Activated effector memory CD4-positive, alpha-beta T cell treated with Interleukin-2 at 50 U/mL for 16 hours (primary cell): ENCODE data around the gene MLC1.
"Not testable (repeated sequence)": the region's sequence is repeated elsewhere in the genome, so short reads cannot be mapped to it uniquely, and the experiment has no call there.

Source experiments
- DNase-seq: peaks from one replicate; pipeline ENCODE4 v3.0.0-alpha.2; 2020

The MLC1 gene

DNA sequence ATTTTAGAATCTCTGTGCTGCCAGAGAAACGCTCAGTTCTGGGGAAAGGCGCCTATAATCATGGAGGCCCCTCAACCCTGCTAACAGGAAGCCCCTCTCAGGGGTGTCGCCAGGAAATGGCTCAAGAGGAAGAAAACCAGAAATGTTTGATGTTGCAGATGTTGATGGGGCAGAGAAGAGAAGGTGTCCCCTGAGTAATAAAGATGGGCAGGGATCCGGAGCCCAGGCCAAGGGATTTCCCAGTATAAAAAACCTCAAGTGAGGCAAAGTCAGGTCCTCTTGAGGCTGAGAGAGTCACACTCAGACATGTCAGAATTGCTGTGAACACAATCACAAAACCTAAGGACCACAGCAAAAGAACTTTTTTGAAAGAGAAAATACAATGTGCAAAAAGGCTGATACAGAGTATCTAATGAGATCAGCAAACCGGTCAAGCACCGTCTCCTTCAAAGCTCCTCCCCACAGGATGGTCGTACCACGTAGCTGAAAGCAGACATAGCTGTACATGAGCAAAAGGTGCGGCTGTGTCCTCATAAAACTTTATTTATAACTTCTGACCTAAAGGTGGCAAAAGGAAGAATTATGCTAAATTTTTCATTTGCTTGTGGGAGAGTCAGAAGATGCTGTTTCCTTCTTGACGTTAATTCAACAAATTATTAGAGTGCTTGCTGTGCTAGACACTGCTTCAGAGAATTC lies 16.8 kb upstream of the MLC1 start:
- DNase-seq: no peak

DNA sequence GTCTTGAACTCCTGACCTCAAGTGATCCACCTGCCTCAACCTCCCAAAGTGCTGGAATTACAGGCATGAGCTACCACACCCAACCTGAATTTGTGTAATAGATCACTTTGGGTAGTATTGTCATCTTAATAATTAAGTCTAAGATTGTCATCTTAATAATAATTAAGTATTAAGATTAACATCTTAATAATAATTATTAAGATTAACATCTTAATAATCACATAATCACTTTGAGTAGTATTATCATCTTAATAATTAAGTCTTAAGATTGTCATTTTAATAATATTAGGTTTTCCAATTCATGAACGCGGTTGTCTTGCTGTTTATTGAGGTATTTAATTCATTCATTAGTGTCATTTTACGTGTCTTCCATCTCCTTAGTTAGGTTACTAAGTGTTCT lies 12.8 kb upstream of the MLC1 start:
- DNase-seq: no peak

- DNase-seq: no peak
Observed at GRCh38 chr22:50092342-50092741, 7.1 kb upstream of the MLC1 start.

- DNase-seq: no peak
Observed at GRCh38 chr22:50091092-50091768, 6.0 kb upstream of the MLC1 start.

- no peak for DNase-seq
Observed at GRCh38 chr22:50090412-50090714, 5.1 kb upstream of the MLC1 start.

GRCh38 chr22:50089682-50090411 lies 4.6 kb upstream of the MLC1 start, which contains the start of gene MOV10L1:
Gene MOV10L1 (plus strand): TSS chr22:50090006. CDS start chr22:50090089, 83 bp downstream.
- no peak for DNase-seq

DNA sequence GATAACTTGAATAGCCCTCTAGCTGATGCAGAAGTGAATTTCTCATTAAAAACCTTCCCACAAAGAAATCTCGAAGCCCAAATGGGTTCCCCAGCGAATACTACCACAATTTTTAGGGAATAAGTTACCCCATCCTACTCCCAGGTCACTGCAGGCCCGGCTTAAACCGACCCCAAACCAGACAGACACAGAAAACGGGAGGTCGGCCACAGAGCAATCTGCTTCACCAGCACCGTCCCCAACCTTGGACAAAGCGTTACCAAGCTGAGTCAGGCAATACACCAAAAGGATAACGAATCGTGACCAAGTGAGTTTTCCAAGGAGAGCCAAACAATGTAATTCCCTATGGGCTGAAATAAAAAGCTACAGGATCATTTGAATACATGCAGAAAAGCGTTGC lies 4.0 kb upstream of the MLC1 start:
- DNase-seq: no peak

DNA sequence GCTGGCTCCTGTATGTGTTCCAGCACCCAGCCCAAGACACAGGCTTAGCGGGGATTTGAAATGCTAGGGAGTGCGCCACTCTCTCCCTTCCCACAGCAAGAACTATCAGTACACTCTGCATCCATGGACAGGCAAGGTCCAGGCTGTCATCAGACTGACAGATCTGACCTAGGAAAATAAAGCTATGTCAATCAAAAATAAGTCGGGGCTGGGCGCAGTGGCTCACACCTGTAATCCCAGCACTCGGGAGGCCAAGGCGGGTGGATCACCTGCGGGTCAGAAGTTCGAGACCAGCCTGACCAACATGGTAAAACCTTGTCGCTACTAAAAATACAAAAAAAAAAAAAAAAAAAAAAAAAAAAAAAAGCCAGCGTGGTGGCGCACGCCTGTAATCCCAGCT lies 2.9 kb upstream of the MLC1 start:
- DNase-seq: no peak

- no peak for DNase-seq
Observed at GRCh38 chr22:50087646-50088045, 2.4 kb upstream of the MLC1 start.

DNA sequence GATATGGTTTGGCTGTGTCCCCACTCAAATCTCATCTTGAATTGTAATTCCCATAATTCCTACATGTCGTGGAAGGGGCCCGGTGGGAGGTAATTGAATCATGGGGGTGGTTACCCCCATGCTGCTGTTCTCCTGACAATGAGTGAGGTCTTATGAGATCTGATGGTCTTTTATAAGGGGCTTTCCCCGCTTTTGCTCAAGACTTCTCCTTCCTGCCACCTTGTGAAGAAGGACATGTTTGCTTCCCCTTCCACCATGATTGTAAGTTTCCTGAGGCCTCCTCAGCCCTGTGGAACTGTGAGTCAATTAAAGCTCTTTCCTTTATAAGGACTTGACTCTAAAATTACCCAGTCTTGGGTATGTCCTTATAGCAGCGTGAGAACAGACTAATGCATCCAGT lies 1.7 kb upstream of the MLC1 start:
- DNase-seq: not testable (repeated sequence)

DNA sequence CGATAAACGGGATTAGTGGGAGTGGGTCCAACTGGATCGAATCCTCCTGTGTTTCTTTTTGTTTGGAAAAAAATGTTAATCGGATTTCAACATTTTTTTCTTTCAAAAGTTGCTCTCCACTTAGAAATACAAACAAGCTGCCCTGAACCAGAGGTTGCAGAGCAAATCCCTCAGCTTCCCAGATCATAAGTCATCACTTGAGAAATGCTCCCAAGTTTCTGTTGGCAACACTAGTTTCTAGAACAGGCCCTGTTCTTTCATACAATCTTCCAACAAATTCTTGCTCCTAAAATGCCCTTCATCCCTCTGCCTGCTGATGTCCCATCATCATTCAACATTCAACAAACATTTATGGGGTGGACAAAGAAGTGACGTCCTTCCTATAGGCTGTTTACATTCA lies 1.3 kb upstream of the MLC1 start:
- no peak for DNase-seq

- DNase-seq: no peak
Observed at GRCh38 chr22:50084614-50085021, 608 bp downstream of the MLC1 start.

GRCh38 chr22:50084080-50084477 lies 1.1 kb downstream of the MLC1 start:
- no peak for DNase-seq

DNA sequence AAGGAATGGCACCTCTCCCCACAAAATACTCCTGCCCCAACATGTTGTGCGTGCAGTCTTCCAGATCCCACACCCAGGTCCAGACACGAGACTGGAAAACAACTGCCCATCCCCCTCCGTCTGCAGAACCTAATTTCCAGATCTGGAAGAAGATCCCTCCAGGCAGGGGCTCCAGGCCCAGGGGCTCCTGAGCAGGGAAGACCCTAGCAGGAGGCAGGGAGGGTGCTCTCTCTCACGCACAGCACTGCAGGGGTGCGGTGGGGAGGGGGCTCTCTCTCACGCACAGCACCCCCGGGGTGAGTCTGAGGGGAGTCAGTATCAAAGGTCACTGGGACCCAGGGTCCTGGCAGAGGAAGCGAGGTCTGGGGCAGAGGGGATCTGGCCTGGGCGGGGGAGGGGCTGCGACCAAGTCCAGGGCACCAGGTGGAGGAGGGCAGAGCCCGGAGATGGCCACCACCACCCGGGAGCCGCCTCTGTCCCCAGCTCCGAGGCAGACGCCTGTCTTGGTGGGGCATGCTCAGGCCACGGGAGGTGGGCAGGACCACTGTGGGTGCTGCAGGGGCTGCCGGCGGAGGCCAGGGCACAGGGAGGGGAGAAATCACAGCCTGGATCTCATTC lies 1.7 kb downstream of the MLC1 start:
- no peak for DNase-seq

DNA sequence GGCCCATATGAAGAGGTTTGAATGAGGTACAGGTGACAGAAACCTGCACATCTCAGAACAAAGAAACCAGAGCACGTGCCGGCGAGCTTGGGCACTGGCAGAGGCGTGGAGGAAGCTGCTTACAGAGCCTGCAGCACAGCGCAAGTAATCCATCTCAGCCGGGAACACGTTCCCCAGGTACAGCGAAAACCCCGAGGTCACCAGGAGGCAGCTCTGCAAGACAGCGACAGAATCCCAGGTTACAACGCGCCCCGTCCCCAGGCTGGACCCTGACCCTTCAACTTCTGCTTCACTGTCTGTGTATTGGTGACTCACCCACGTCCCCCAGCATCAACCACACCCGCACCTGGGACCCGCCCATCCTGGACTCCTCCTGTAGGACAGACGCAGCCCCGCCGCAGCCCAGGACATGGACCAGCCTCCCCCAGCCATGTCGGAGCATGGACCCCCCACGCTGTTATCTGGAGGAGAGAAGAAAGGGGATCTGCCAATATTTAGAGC lies 2.2 kb downstream of the MLC1 start:
- no peak for DNase-seq

DNA sequence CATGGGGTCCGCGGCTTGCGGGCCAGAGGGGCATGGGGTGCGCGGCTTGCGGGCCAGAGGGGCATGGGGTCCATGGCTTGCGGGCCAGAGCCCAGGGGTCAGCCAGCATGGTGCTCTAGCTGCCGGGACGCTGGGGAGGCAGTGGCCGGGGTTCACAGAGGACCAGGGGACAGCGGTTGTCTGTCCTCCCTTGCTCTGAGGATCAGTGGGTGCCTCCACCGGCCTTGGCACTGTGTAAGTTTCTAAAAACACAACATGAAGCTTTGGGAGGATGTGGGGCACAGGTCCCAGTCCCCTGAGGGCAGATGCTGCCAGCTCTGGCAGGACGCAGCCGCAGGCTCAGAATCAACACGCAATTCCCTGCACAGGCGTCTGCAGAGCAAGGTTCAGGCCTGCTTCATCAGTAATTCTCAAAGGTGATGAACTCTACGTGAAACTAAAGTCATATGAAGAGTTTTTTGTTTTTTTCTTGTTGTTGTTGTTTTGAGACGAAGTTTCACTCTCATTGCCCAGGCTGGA lies 3.0 kb downstream of the MLC1 start:
- no peak for DNase-seq

DNA sequence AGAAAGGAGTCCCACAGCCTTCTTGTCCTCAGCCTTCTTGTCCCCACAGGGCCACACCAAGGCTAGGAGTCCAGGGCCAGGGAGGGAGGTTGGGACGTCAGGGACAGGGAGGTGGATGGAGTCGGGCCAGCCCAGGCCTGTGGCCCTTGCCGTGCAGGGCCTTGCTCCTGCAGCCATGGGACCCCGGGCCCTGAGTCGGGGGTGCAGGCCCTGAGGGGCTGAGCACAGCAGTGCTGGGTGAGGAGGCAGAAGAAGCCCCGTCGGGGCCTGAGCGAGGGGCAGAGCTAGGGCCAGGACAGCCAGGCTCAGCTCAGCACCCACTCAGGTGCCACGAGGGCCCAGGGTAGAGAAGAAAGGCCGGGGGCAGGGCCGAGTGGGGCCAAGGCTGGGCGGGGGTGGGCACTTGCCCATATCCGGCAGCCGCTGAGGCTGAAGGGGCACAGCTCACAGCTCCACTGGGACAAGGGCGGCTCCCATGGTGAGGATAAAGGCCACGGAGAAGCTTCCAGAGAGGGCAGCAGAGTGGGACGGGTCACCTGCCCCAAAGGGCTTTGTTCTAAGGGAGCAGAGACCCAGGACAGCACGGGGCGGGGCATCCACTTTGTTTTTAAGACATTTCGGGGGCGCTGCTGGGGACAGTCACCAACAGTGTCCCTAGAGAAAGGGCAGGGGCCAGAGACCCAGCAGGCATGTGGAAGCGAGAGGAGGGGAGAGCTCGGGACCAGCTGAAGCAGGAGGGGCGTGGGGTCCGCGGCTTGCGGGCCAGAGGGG lies 3.6 kb downstream of the MLC1 start:
- no peak for DNase-seq

DNA sequence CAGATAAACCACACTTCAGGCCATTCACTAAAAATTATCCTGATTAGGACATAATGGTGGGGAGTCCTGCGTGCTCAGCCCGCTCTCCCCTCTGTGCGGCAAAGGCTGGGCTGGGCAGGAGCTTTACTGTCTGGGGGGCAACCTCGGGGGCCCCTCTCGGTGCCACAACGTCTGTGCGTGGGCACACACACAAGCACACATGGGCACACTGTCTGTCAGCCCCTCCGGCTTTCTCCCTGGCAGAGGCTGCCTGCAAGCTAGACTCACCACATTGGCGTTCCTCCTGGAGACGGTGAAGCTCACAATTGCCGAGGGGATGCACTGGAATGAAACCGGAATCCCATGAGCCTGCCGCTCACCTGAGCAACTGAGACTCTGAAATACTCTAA lies 5.2 kb downstream of the MLC1 start:
- no peak for DNase-seq

DNA sequence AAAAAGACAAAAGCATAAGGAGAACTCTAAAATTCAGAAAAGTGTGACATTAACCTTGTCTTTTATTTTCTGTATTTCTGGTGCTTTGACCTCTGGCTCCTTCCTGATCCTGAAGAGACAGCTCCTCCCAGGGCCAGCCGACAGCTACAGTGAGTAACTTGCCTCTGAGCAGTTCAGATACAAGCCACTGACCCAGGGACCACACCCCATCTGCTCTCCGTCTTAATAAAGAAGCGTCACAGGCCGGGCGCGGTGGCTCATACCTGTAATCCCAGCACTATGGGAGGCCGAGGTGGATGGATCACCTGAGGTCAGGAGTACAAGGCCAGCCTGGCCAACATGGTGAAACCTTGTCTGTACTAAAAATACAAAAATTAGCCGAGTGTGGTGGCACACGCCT lies 6.5 kb downstream of the MLC1 start:
- DNase-seq: no peak

GRCh38 chr22:50078246-50078645 lies 7.0 kb downstream of the MLC1 start:
- no peak for DNase-seq

DNA sequence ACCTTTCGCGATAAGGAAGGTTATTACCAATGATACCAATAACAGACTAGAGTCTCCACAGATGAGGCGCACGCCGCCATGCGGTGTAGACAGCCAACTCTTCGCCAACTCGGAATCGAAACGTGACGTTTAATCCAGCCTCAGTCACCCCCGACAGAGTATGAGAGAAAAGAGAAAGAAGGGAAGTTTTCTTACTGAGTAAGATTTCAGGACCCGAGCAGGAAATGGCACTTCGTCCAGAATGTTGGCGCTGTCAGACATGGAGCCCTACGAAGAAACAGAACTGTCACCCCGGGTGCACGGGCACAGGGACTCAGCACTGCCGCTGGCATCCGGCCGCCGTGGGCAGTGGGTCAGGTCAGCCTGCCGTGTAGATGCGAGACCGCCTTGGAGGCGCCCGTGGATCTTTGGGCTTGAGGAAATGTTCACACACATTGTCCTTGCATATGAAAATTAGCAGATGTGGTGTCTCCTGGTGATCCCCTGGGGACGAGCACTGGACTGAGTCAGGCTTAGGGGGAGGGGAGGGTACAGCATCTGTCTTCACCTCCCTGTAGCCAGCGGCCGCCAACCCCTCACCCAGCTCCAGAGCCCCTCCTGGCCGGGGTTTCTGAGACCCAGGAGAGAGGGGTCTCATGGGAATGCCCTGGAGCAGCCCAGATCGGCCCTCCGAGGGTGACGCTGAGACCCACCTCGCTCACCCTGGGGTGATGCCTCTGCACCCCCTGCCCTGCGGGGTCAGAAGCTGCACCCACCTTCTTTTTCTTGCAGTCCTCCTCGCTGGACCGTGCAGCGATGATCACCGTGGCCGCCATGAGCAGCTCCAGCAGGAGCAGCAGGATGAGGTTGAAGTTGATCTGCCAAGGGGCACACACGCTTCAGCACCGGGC lies 8.3 kb downstream of the MLC1 start:
- no peak for DNase-seq
